GM13977 (cell line): ENCODE results near the gene SIVA1.

ENCODE experiments used
- DNase-seq: peaks from one replicate; pipeline ENCODE4 v3.0.0; 2012; ENCODE audit warnings: low spot score
- CTCF ChIP-seq: IDR thresholded peaks from 2 replicates; pipeline ENCODE4 v1.5.1; 2012; ENCODE audit warnings: mild to moderate bottlenecking, control low read depth; ENCODE audit not compliant: insufficient read depth; ENCODE audit errors: extremely low read depth, missing control alignments
- in situ Hi-C: fragments of 300-500 bp; cut with MboI; formaldehyde crosslinking; loops from one replicate; pipeline ENCODE4 v1.12.0; 2022; ENCODE audit warnings: low sequenced_read_pairs, low pct_unique_long_range_greater_than_20kb, mixed read lengths, inconsistent platforms; ENCODE audit not compliant: unreplicated experiment

SIVA1 gene

GRCh38 chr14:104781271-104782077 lies 28.5 kb downstream of the SIVA1 start:
- in situ Hi-C loops = no loop called here
- no peak for DNase-seq
- TF ChIP-seq CTCF = no peak

GRCh38 chr14:104782086-104782807 lies 29.3 kb downstream of the SIVA1 start:
- no peak for TF ChIP-seq CTCF
- in situ Hi-C loops = no loop called here
- DNase-seq = no peak

- in situ Hi-C loops = no loop called here
- TF ChIP-seq CTCF = no peak
These were observed 29.8 kb downstream of the SIVA1 start for GRCh38 chr14:104782808-104783139.

GRCh38 chr14:104783484-104784217 lies 30.7 kb downstream of the SIVA1 start:
- no peak for DNase-seq
- TF ChIP-seq CTCF = no peak
- in situ Hi-C loops = no loop called here

More at GRCh38 chr14:104782808-104783139, 29.8 kb downstream of the SIVA1 start:
- DNase-seq = no peak

GRCh38 chr14:104784218-104784568 lies 31.2 kb downstream of the SIVA1 start:
- no peak for DNase-seq
- no peak for TF ChIP-seq CTCF
- in situ Hi-C loops = no loop called here

- no peak for TF ChIP-seq CTCF
- no peak for DNase-seq
- in situ Hi-C loops = no loop called here
These were observed 32.1 kb downstream of the SIVA1 start for GRCh38 chr14:104784846-104785707.
